Right lobe of liver (tissue), 6 donors: Measurements from ENCODE around the gene EPS15. TPM values are rescaled to one million over a fixed set of nuclear protein-coding genes. Genes with fewer than 3 reads are reported as not detected.

ENCODE experiments used
- ATAC-seq, 4 donors: fragments of 200-7000 bp; cut with Tn5 transposase; one replicate each; pipeline ENCODE4 v1.9.1; 2020; ENCODE audit warnings: mild to moderate bottlenecking in 4 of 4, moderate library complexity in 4 of 4
- DNase-seq, 3 donors: peaks; one replicate each; pipeline ENCODE4 v3.0.0-alpha.2; 2020
- H3K27ac ChIP-seq, 3 donors: fragments of 200-600 bp; one replicate each; pipeline ENCODE4 v1.8.0; 2022
- H3K27me3 ChIP-seq, 2 donors: fragments of 200-600 bp; one replicate each; pipeline ENCODE4 v1.8.0; 2022
- H3K36me3 ChIP-seq, 4 donors: fragments of 200-600 bp; sonication (generic) in 1 of 4; one replicate each; pipeline versions ENCODE4 v1.5.1 to v1.8.0; 2017 to 2022; ENCODE audit warnings: control low read depth in 1 of 4
- H3K4me1 ChIP-seq, 4 donors: fragments of 200-600 bp; sonication (generic) in 1 of 4; one replicate each; pipeline versions ENCODE4 v1.5.1 to v1.8.0; 2017 to 2022; ENCODE audit warnings: control low read depth in 1 of 4
- H3K4me3 ChIP-seq, 3 donors: fragments of 200-600 bp; one replicate each; pipeline ENCODE4 v1.8.0; 2022
- H3K9me3 ChIP-seq, 4 donors: fragments of 200-600 bp; sonication (generic) in 1 of 4; one replicate each; pipeline versions ENCODE4 v1.5.1 to v1.8.0; 2017 to 2022; ENCODE audit warnings: control low read depth in 1 of 4
- CTCF ChIP-seq, 4 donors: fragments of 200-600 bp in 3 of 4; fragments of 450-650 bp in 1 of 4; IDR thresholded peaks; one replicate each; pipeline versions ENCODE4 v1.5.1 to v1.8.0; 2016 to 2022; ENCODE audit warnings: antibody characterized with exemption in 4 of 4, mild to moderate bottlenecking in 2 of 4
- POLR2A ChIP-seq: fragments of 450-650 bp; IDR thresholded peaks from one replicate; pipeline ENCODE4 v1.6.1; 2017; ENCODE audit warnings: antibody characterized with exemption, mild to moderate bottlenecking
- WGBS: methylation state at CpG from one replicate; pipeline ENCODE4 v1.1.6; 2018; ENCODE audit warnings: low coverage, low lambda C conversion rate; ENCODE audit not compliant: insufficient coverage; ENCODE audit errors: missing lambda C conversion rate; 5-methylcytosine and 5-hydroxymethylcytosine counted together
- intact Hi-C, 2 donors: fragments of 100-400 bp; cut with DNase I; formaldehyde crosslinking; loops; one replicate each; pipeline versions ENCODE4 v1.11.2 to v1.14.1; 2022
- total RNA-seq, 6 experiments: library from RNA; depleted of rRNA in 2 of 6; stranded (reverse); fragments of >200 nt in 2 of 6; fragmentation: NEBNext Ultra II Directional in 3 of 6; extraction: Animal tissue kit (Norgen Biotek cat#: 25700) in 3 of 6; gene quantifications; one replicate each; pipeline versions ENCODE4 v1.1.0 to v1.2.4, GENCODE V29; 2016 to 2023
- donor health status: DM: no; HTN: yes; CAD: no.
- donor health status: DM: no; HTN: no; CAD: no.
- donor health status: DM: no; HTN: no; CAD: no.
- donor health status: DM: no; HTN: yes; CAD: no.
- donor health status: DM: no; HTN: yes; CAD: no.

The EPS15 gene
- total RNA-seq, 6 experiments from 2014 or later, result 23.2 to 30.9 (median 28.6) TPM

- H3K36me3 ChIP-seq, result no peaks in the 10 kb centered on the region
- intact Hi-C loops, result no loop called here
- no peaks in the 10 kb centered on the region for H3K9me3 ChIP-seq
- TF ChIP-seq CTCF (IDR thresholded peaks at IDR 0.05), result no peak
- TF ChIP-seq POLR2A, result no peak
- ATAC-seq (no peak), DNase-seq (no peak)
- WGBS, result 47% methylated on average over 5 of the region's 7 CpGs
- peaks cover 0 to 4% (median 0%) of the 10 kb centered on the region in 4 donors for H3K4me1 ChIP-seq
- no peaks in the 10 kb centered on the region for H3K27me3 ChIP-seq
- no peak overlapping the region for H3K27ac ChIP-seq
- no peak overlapping the region for H3K4me3 ChIP-seq
Observed at GRCh38 chr1:51344276-51344601, 174.8 kb downstream of the EPS15 start.

GRCh38 chr1:51343624-51344023 is 175.4 kb downstream of the EPS15 start:
- Histone ChIP-seq H3K36me3 (no peaks in the 10 kb centered on the region), H3K27me3 (no peaks in the 10 kb centered on the region), H3K4me1 (peaks cover 0 to 4% (median 0%) of the 10 kb centered on the region in 4 donors), H3K9me3 (no peaks in the 10 kb centered on the region), H3K27ac (no peak overlapping the region), H3K4me3 (no peak overlapping the region)
- ATAC-seq (no peak), DNase-seq (no peak)
- no peak for TF ChIP-seq CTCF (IDR thresholded peaks at IDR 0.05)
- TF ChIP-seq POLR2A, result no peak
- intact Hi-C loops, result no loop called here
- 100% methylated on average over 3 of the region's 3 CpGs for WGBS

GRCh38 chr1:51342591-51343206 is 176.4 kb downstream of the EPS15 start:
- H3K4me1 ChIP-seq, result peaks cover 0 to 4% (median 0%) of the 10 kb centered on the region in 4 donors
- TF ChIP-seq CTCF (IDR thresholded peaks at IDR 0.05) (no peak), POLR2A (no peak)
- ATAC-seq, result no peak
- no peaks in the 10 kb centered on the region for H3K9me3 ChIP-seq
- H3K27ac ChIP-seq, result no peak overlapping the region
- no peak overlapping the region for H3K4me3 ChIP-seq
- no peaks in the 10 kb centered on the region for H3K36me3 ChIP-seq
- intact Hi-C loops, result no loop called here
- 90% methylated on average over 6 of the region's 9 CpGs for WGBS
- no peak for DNase-seq
- H3K27me3 ChIP-seq, result no peaks in the 10 kb centered on the region

GRCh38 chr1:51341876-51342496 is 177.1 kb downstream of the EPS15 start:
- no peaks in the 10 kb centered on the region for H3K27me3 ChIP-seq
- TF ChIP-seq POLR2A (no peak), CTCF (IDR thresholded peaks at IDR 0.05) (no peak)
- intact Hi-C loops, result no loop called here
- no peak overlapping the region for H3K27ac ChIP-seq
- whole genome bisulfite sequencing, result 86% methylated on average over 2 of the region's 4 CpGs
- no peak overlapping the region for H3K4me3 ChIP-seq
- H3K36me3 ChIP-seq, result no peaks in the 10 kb centered on the region
- no peaks in the 10 kb centered on the region for H3K9me3 ChIP-seq
- DNase-seq (no peak), ATAC-seq (no peak)
- peaks cover 0 to 4% (median 0%) of the 10 kb centered on the region in 4 donors for H3K4me1 ChIP-seq
